HCEC 1CT (cell line): ENCODE measurements around the gene PRDM16.
A peak's percentile ranks its signal among the peaks of the same experiment; 100 is the strongest.

Source experiments
- DNase-seq: peaks from one replicate; pipeline ENCODE4 v3.0.0-alpha.2; 2017

Gene PRDM16

GRCh38 chr1:3290915-3291314 is 221.9 kb downstream of the PRDM16 start:
- DNase-seq = no peak

- no peak for DNase-seq
Observed at GRCh38 chr1:3292051-3292722, 223.2 kb downstream of the PRDM16 start.

- DNase-seq = no peak
Observed at GRCh38 chr1:3292868-3293562, 224.0 kb downstream of the PRDM16 start.

DNA sequence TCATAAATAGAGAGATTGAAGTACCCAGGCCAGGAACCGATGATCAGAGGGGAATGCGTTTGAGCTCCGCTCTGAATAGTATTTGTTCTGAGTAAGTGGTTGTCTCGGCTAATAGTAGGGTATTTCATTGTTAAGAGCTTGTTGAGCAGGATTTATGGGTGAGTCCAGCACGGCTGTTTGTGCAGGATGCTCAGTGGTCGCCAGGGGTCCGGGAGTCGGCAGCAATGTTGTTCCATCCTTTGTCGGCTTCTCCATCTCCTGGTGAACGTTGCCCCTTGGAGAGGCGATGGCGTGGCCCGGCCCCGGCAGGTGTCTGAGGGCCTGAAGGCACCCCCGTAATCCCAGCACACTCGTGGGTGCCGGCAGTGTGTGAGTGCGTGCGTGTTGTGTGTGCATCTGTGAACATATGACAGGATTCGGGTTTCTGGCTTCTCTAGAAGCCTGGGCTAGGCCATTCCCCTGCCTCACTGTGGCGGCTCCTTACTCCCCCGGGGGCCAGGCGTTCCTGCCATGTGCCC is 224.6 kb downstream of the PRDM16 start:
- no peak for DNase-seq

DNA sequence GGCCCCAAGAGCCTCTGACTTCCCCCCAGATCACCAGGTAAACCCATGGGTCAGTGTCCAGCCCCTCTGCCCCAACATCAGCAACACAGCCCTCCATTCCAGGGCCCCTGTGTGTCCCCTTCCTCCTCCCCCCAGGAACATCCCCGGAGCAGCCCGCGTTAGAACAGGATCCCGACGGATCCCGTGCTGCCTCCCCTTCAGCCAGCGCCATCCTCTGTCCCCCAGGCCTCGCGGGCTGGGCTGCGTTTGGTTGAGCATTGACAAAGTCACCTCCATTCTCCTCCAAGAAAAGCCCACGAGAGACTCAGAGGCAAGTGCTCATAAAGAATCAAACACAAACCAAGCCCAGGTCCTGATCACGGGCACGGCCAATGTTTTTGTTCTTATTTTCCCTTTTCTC is 225.4 kb downstream of the PRDM16 start:
- no peak for DNase-seq

DNA sequence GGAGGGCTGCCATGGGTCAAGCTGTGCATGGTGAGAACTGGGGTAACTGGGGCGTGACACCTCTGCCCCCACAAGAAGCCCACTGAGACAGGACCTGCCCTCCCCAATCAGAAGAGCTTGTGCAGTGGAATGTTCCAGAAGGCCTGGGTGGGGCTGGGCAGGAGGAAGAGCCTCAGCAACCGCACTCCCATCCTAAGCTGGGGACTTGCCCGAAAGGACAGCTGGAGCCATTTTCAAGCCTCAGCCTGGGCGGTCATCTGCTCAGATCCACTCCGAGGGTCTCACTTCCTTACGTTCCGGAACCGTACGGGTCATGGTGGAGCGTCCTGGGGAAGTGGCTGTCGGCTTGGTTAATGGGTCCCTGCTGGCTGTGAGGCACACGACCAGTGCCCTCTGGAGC is 226.8 kb downstream of the PRDM16 start:
- no peak for DNase-seq

GRCh38 chr1:3296326-3296725 is 227.3 kb downstream of the PRDM16 start:
- DNase-seq = no peak

- no peak for DNase-seq
Observed at GRCh38 chr1:3296826-3297225, 227.8 kb downstream of the PRDM16 start.

GRCh38 chr1:3297756-3298155 is 228.8 kb downstream of the PRDM16 start:
- DNase-seq = no peak

DNA sequence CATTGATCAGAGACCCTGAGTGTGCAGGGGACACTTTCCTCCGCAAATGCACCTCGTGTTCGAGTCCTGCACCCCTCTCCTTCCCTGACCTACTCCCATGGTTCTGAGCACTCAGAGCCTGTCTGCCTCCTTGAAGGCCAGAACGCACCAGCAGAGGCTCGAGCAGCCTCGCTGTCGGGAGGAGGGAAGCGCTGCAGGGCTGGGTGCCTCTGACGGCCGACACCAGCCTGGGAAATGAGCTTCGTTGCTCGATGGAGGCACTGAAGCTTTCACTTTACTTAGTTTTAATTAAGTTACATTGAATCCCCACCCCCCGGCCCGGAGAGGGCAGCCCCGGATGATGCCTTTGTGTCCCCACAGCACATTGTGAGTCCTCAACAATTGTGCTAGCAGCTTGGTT is 229.2 kb downstream of the PRDM16 start:
- DNase-seq = no peak

DNA sequence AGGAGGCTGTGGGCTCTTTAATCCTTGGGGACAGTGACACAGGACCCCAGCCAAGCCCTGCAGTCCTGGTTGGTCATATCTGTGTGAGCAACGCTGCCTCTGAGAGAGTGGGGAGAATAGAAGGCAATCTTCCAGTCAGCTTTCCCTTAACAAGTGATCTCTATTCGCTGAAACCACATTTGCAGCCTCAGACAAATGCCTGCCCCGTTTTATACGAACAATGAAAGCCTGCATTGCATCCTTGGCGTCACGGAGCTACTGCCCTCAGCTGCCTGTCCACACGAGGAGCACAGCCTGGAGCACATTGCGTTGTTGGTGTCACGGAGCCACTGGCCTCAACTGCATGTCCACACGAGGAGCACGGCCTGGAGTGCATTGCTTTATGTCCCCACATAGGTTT is 235.2 kb downstream of the PRDM16 start:
- no peak for DNase-seq

GRCh38 chr1:3304692-3305091 is 235.7 kb downstream of the PRDM16 start:
- no peak for DNase-seq

- no peak for DNase-seq
Observed at GRCh38 chr1:3305156-3305555, 236.2 kb downstream of the PRDM16 start.

- peak; percentile 46 for DNase-seq
Observed at GRCh38 chr1:3306583-3307291, 237.7 kb downstream of the PRDM16 start.

DNA sequence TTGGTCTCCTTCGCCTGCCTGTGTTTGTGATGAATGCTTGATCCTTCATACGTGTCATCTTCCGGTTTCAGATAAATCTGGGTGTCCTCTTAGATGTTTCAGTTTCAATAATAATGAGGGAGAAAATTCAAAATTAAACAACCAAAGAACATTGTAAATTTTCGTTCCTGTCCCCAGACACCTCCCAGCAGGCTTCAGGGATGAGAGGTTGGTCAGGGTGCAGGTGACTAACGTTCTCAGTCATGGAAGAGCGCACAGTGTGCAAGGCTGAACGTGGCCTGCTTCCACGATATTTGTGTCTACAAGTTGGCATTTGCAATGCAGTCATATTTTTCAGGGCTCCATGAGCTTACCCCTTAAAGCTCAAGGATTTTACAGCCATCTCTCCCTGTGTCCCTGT is 238.4 kb downstream of the PRDM16 start:
- DNase-seq = no peak

- no peak for DNase-seq
Observed at GRCh38 chr1:3308053-3308452, 239.1 kb downstream of the PRDM16 start.

DNA sequence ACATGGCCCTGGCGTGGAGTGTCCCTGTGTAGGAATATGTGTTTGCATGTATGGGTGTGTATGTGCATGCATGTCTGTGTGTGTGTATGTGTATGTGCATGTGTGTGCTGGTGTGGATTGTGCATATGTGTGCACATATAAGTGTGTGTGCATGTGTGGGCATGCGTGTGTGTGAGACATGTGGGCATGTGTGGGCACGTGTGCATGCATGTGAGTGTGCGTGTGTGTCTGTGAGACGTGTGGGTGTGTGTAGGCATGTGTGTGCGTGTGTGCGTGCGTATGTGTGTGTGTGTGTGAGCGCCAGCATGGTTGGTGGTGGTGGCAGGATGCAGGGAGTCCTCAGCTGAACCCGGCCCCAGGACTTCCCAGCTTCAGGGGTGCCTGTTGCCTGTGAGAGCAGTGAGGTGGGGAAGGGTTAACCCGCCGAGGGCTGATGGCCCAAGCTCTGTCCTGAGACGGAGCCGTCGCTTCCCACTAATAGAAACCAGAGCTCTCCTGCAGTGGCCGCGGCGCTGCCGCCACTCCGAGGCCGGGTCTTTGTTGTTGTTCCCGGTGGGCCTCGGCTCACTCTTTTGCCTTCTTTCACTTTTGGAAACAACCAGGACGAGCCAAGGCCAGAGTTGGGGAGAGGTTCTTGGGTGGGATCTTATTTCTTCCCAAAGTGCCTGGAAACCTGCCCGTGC is 241.9 kb downstream of the PRDM16 start:
- DNase-seq = no peak

DNA sequence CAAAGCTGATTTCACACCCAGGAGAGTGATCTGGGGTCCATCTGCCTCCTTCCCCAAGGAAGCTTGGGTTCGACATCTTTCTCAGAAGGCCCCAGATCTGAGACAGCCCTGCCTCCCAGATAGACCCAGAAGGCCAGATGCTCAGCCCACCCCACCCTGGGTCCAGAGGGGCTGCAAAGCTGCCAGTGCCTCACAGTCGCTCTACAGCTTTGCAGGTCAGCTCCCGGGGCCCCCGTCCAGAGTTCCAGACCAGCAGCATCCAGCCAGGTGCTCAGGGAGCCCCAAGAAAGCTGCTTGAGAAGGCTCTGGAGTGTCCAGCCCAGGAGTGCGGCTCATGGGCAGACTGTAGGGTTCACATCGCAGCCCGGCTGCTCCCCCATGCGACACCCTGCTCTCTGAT is 242.7 kb downstream of the PRDM16 start:
- DNase-seq = no peak

DNA sequence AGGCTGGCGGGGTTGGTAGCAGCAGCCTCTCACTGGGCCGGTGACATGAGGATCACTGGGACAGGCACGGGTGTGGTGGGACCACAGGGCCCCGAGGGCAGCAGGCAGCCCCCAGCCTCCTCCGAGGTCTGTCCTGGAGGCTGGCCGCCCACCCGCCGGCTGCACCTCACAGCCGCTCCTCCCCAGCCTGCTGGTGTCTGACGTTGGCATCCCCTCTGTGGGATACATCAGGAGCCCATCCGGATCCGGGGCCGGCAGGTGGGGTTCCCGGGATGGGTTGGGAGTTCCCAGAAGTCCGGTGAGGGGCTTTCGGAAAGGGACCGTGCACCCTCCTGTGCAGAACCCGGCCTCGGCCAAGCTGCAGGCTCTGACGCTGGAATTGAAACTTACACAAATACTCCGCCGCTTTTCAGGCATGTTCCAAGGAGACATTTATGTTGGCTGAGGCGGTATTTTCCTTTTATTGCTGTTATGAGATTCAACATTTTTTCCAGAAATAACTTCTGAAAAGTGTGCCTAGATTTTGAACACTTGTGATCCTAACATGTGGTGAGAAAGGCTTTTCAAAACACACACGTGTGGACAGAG is 243.4 kb downstream of the PRDM16 start:
- no peak for DNase-seq

GRCh38 chr1:3312898-3313575 is 244.0 kb downstream of the PRDM16 start:
- peak; percentile 84 for DNase-seq

- DNase-seq = peak; percentile 37
Observed at GRCh38 chr1:3313576-3313950, 244.6 kb downstream of the PRDM16 start.
